NCI-H2227 (cell line): ENCODE measurements around the gene TBX15.
"Not testable (repeated sequence)": the region's sequence is repeated elsewhere in the genome, so short reads cannot be mapped to it uniquely, and the experiment has no call there.

Experiments used
- DNase-seq: peaks from one replicate; lab custom pipeline; 2025; ENCODE audit not compliant: unreplicated experiment; lab: John Stamatoyannopoulos, UW

TBX15 gene

GRCh38 chr1:118928739-118929554, 59.2 kb downstream of the TBX15 start:
- DNase-seq = no peak

GRCh38 chr1:118927427-118928187, 60.5 kb downstream of the TBX15 start:
- DNase-seq = no peak

- no peak for DNase-seq
Observed at GRCh38 chr1:118926261-118926660, 61.9 kb downstream of the TBX15 start.

- no peak for DNase-seq
Observed at GRCh38 chr1:118925651-118926050, 62.5 kb downstream of the TBX15 start.

- no peak for DNase-seq
Observed at GRCh38 chr1:118923319-118923718, 64.8 kb downstream of the TBX15 start.

GRCh38 chr1:118921994-118922393, 66.1 kb downstream of the TBX15 start:
- no peak for DNase-seq

GRCh38 chr1:118920124-118920717, 67.9 kb downstream of the TBX15 start:
- DNase-seq = no peak

- DNase-seq = no peak
Observed at GRCh38 chr1:118918940-118919259, 69.2 kb downstream of the TBX15 start.

GRCh38 chr1:118918230-118918939, 69.8 kb downstream of the TBX15 start:
- DNase-seq = no peak

GRCh38 chr1:118916346-118916745, 71.8 kb downstream of the TBX15 start:
- DNase-seq = not testable (repeated sequence)

GRCh38 chr1:118914379-118915161, 73.6 kb downstream of the TBX15 start:
- DNase-seq = no peak

- no peak for DNase-seq
Observed at GRCh38 chr1:118913818-118914217, 74.3 kb downstream of the TBX15 start.

- DNase-seq = no peak
Observed at GRCh38 chr1:118912574-118912973, 75.6 kb downstream of the TBX15 start.

GRCh38 chr1:118911571-118911970, 76.6 kb downstream of the TBX15 start:
- no peak for DNase-seq

GRCh38 chr1:118907466-118907865, 80.7 kb downstream of the TBX15 start:
- DNase-seq = no peak

GRCh38 chr1:118905671-118906070, 82.5 kb downstream of the TBX15 start:
- no peak for DNase-seq

- DNase-seq = no peak
Observed at GRCh38 chr1:118905196-118905595, 82.9 kb downstream of the TBX15 start.

GRCh38 chr1:118902711-118903191, 85.4 kb downstream of the TBX15 start:
- DNase-seq = no peak

- DNase-seq = no peak
Observed at GRCh38 chr1:118902299-118902698, 85.8 kb downstream of the TBX15 start.

GRCh38 chr1:118900643-118901440, 87.3 kb downstream of the TBX15 start:
- no peak for DNase-seq
